Pulmonary artery endothelial cell (primary cell): ENCODE measurements around the gene PHYHIPL. TPM values are rescaled to one million over a fixed set of nuclear protein-coding genes. Genes with fewer than 3 reads are reported as not detected.

Source experiments
- DNase-seq: peaks from one replicate; pipeline ENCODE4 v3.0.0-alpha.2; 2011; ENCODE audit warnings: low read depth, low spot score
- total RNA-seq: library from RNA; depleted of rRNA; stranded (reverse); fragments of >200 nt; gene quantifications from 2 replicates; pipeline ENCODE4 v1.2.3, GENCODE V29; 2014

PHYHIPL gene
- total RNA-seq, 1 donor from 2014 or later: not detected

- no peak for DNase-seq
These were observed 79.0 kb downstream of the PHYHIPL start for GRCh38 chr10:59255463-59255862.

DNA sequence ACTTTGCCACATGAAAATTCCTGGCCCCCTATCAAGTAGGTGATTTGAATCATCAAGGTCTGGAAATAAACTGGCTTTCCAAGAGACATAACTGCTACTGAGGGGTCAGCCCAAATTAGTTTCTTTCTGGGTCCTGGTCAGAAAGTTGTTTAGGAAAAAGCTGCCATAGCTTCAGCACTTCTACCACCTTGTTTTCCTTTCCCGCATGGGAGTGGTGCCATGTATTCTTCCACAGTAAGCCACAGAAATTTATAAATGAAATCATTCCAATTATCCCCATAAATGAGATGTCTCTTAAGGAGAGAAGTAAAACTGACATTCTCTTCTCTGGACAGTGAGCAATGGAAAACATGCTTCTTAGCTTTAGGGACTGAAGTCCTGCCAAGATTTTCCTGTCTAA, 80.8 kb downstream of the PHYHIPL start:
- DNase-seq: no peak

GRCh38 chr10:59258890-59259289, 82.4 kb downstream of the PHYHIPL start:
- DNase-seq: no peak

GRCh38 chr10:59265141-59265540, 88.7 kb downstream of the PHYHIPL start:
- no peak for DNase-seq

- no peak for DNase-seq
These were observed 89.9 kb downstream of the PHYHIPL start for GRCh38 chr10:59266321-59266720.

DNA sequence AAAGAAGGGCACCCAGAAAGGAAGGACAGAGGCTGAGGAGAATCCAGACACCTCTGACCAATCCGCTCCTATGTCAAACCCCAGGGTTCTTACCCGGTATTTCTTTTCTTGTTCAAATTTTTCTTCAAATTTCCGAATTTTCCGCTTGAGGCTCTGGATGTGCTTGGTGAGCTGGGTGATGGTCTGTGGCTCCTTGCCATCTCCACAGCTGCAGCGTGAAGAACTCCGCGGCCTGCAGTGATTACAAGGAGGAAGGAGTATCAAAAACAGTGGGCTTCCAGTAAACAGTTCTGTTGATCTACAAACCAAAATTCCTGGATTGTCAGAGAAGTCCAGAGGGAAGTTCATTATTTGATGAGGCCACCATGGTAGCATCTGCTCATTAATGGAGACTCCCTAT, 92.0 kb downstream of the PHYHIPL start:
- DNase-seq: no peak

- DNase-seq: no peak
These were observed 93.2 kb downstream of the PHYHIPL start for GRCh38 chr10:59269651-59270050.

- DNase-seq: no peak
These were observed 94.0 kb downstream of the PHYHIPL start for GRCh38 chr10:59270492-59270891.

DNA sequence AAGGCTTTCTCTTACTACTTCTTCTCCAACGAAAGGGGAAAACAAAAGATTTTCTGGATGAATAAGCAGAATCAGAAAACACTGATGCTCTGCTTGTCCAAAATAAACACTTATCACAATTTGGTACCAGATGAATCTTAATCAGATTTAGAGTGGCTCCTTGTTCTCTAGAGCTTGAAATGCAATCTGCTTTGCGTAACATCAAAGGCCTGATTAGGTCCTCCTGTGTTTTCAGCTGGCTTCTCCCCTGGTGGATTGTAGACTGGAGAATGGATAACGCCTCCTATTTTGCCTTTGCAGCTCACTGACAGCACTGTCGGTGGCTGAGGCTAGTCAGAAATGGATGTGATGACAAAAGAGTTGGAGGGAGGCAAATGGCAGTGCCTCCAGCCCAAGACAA, 94.7 kb downstream of the PHYHIPL start:
- DNase-seq: no peak

GRCh38 chr10:59272061-59272460, 95.6 kb downstream of the PHYHIPL start:
- no peak for DNase-seq

DNA sequence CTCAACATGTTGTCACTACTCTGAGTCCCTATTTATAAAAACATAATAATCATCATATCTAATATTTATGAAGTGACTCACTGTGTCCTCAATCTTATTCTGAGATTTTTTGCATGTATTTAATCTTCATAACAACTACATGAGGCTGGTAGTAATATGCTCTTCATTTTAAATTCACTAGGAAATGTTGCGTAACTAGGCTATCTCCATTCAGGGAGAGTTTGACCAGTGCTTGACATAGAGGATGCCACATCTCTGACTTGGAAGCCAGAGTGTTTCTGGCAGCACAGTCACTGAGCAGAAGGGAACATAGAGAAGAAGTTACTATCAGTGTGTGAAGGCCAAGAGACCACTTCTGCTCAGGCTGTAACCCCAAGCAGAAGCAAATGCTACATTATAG, 97.0 kb downstream of the PHYHIPL start:
- DNase-seq: no peak

DNA sequence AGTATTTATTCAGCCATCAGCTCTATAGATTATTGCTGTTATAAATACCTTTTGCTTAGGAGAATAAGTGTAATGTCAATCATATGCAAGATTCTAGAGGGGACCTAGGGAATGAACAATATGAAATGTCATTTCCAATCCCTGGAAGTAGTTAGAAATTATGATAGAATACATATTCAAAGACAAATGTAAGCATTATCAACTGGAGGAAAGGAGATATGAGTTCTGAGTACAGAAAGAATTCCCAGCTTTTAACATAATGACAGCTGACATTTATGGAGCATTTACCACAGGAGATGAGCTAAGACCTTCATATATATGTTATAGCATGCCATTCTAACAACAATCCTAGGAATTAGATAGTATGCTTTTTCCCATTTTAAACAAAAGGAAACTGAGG, 99.7 kb downstream of the PHYHIPL start:
- DNase-seq: no peak

DNA sequence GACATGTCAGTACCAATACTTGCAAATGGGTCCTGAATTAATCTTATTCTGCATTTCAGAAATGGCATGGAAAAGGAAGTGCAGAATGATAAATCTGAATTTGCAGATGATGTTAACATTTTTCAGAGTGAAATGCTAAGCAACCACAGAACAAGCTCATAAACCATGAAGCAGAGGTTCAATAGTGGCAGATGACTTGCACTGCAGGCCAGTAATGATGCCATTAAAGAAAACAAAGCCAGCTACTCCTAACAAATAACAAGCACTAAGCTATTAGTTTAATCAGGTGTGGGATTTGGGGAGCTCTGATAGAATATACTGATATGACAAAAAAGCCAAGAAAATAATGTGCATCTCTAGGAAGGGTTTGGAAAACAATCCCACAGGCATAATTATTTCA, 100.5 kb downstream of the PHYHIPL start:
- DNase-seq: no peak

DNA sequence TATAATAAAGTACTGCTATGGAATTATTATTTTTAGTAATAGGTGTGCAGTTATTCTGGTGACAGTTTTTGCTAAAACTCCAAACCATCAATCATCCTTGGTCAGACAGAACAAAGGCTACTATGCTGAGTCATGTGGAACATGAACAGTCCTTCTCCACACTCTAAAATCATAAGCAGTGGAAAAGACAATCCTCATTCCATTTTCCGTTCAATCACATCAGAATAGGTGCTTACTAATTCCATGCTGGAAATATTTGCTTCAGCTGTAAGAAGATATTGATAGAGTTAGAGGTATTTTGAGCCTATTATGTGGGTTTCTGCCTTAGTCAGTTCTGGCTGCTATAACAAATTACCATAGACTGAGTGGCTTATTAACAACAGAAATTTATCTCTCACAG, 103.0 kb downstream of the PHYHIPL start:
- no peak for DNase-seq

DNA sequence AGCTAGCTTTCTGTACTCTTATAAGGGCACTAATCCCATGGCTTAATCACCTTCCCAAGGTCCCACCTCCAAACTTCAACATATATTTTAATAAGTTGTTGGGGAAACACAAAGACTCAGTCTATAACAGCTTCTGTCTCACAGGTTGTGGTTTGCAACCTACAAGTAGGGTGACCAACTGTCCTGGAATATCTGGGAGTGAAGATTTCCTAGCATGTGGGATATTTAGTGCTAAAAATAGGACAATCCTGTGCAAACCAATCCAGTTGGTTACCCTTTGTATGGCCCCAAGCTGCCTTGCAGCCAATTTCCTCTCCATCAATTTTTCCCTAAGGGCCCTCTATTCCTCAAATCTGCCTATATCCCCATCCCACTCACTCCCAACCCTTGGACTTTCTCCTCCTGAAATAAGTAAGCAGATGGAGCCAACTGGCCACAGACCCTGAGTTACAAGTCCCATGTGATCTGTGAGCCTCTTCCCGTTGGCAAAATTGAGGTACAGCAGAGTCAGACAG, 103.6 kb downstream of the PHYHIPL start:
- no peak for DNase-seq

DNA sequence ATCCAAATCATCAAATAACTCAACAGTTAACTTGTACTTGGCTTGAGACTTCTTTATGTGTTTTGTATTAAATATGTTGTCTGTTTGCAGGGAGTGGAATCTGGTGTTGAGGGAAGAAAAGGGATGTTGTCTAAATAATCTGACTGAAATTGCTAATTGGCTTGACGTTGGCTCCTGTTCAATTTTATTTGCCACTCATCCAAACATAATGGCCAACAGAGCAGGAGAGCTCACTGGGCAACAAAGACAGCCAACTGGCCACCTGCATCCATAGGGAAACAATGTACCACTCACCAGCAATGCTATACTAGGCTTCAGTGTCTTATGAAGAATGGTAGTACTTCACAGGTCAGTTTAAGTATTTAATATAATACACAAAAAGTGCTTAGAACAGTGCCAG, 105.4 kb downstream of the PHYHIPL start:
- no peak for DNase-seq

DNA sequence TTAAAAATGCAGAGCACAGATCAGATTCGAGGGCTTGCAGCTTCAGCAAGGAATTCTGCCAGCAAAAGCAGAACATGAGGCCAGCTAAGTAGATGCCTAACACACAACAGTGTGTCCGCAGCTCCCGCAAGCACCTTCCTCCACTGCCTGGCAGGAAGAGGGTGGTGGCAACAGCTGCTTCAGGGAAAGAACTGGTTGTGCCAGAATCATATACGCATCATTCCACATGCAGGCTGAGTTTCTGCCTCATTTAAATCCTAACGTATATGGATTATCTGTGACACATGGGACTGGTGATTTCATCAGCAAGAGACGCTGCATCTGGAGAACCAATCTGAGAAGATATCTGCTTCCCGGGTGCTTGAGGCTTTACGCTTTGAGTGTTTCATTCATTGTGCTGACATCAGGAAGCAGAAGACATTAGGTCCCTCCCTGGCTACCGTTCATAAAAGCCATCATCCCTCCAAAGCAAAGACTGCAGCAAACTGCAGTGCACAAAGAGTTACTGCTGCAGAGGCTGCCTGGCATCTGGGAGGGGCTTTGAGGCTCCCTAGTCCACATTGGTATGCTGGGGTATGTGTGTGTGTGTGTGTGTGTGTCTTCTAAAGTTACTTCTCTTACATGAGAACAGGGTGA, 107.1 kb downstream of the PHYHIPL start:
- no peak for DNase-seq

DNA sequence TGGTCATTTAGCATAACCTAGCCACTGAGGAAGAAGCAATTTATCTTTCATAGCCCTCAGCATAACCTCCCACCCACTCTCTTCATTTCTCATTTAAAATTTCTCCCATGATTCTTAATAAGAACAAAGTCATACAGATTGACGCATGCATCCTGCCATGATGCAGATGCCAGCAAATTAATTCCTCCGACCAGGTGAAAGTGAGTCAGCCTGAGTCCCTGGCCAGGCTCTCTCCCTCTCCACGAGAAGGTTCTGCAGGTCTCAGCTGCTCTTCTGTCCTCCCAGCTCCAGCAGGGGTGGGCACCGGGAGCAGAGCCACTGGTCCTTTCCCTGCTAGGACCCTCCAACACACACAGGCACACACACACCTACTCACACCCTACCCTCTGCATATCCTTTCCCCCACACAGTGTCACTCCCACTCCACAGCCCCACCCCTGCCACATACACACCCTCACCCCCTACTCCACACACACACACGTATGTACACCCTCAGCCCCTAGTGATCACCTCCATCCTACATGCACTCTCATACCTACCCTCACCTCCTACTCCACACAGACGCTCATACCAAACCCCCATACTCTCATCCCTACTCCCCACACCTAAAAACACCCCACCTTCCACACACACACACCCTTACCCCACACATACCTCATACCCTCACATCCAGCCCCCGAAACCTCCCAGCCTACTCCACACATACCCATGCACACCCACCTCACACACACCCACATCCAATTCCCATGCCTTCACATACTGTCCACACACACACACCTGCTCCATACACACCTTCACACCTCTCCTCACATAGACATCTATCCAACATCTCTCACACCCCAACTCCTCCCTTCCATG, 107.9 kb downstream of the PHYHIPL start:
- no peak for DNase-seq

GRCh38 chr10:59285073-59285472, 108.6 kb downstream of the PHYHIPL start:
- DNase-seq: no peak

GRCh38 chr10:59285848-59286247, 109.4 kb downstream of the PHYHIPL start:
- no peak for DNase-seq

DNA sequence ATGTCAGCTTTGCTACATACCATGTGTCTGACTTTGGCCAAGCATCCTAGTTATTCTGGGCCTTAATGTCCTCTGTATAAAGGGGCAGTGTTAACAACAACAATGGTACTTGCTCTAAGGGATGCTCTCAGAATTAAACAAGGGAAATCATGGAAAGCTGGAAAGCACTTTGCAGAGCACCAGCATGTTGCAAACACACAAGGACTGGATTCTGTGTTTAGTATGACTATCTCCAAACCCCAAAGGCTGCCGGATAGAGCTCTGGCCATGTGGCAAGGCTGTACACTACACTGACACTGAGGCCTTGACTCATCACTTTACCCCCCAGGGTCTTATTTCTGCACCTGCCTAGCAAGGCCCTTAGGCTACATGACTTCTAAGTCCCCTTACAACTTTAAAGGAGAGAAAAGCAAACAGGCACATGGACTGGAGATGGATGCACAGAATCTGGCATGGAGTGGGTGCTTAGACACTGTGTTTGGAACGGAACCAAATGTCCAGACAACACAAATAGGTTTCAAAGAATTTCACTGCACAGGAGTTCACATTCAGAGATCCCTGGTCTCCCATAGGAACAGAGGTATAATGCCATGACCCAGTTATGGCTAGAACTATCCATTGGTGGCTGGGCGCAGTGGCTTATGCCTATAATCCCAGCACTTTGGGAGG, 111.3 kb downstream of the PHYHIPL start:
- DNase-seq: no peak

DNA sequence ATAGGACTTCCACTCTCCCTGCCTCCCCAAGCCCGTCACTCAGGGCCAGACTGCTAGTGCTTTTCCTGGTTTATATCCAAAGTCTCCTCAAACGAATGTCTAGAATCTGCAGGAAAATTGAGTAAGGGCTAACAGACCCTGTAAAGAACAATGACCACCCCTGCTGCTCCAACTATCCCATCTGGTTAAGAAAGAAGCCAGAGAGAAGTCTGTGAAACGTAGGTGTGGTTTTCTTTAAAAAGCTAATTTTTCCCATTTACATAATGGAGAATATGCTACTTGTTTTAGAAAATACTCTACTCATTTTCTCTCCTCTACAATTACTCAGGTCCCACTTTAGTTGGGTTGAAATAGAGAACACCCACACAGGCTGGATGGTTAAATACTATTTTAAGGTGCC, 113.4 kb downstream of the PHYHIPL start:
- DNase-seq: no peak
